A549 (cell line): ENCODE data around the gene MYDGF. TPM values are rescaled to one million over a fixed set of nuclear protein-coding genes. Genes with fewer than 3 reads are reported as not detected.

Experiments
- ATAC-seq, 2 experiments: fragments of 200-7000 bp in 1 of 2; fragments of >200 bp in 1 of 2; cut with Nextera tagmentation in 1 of 2; cut with Tn5 transposase in 1 of 2; 3 replicates each; pipeline versions ENCODE4 v1.8.0 to v1.9.1; 2018 to 2020; ENCODE audit warnings: mild to moderate bottlenecking in 1 of 2, moderate library complexity in 1 of 2
- CTCF ChIA-PET: fragments of 300-600 bp; sonication (Branson Sonifier 250); formaldehyde crosslinking; extraction: SDS; loops from one replicate; lab custom pipeline; 2021; ENCODE audit warnings: antibody characterized with exemption, inconsistent platforms; lab: Yijun Ruan, JAX
- POLR2A ChIA-PET: fragments of 350-600 bp; formaldehyde crosslinking; extraction: SDS; loops from one replicate; lab custom pipeline; 2021; ENCODE audit warnings: antibody characterized with exemption, inconsistent platforms; lab: Yijun Ruan, JAX
- DNase-seq, 2 experiments: peaks; one replicate each; pipeline versions ENCODE4 v3.0.0 to v3.0.0-alpha.2; 2011 to 2016; ENCODE audit warnings: low read depth in 1 of 2, low spot score in 1 of 2
- FAIRE-seq: peaks from 2 replicates; lab custom pipeline; 2011; peaks lifted over from hg19 to GRCh38; lab: Jason Lieb, UNC
- H3K27ac ChIP-seq, 2 experiments: fragments of >200 bp; sonication (Bioruptor Twin); formaldehyde crosslinking; 3 replicates each; pipeline ENCODE4 v1.5.1; 2016 to 2017
- H3K4me1 ChIP-seq: fragments of >200 bp; sonication (Bioruptor Twin); formaldehyde crosslinking; 3 replicates; pipeline ENCODE4 v1.6.1; 2016
- H3K4me2 ChIP-seq: fragments of >200 bp; sonication (Bioruptor Twin); formaldehyde crosslinking; 3 replicates; pipeline ENCODE4 v1.6.1; 2016
- H3K4me3 ChIP-seq: fragments of >200 bp; sonication (Bioruptor Twin); formaldehyde crosslinking; 3 replicates; pipeline ENCODE4 v1.5.1; 2016
- H3K9me3 ChIP-seq: fragments of >200 bp; sonication (Bioruptor Twin); formaldehyde crosslinking; 3 replicates; pipeline ENCODE4 v1.6.1; 2016
- ATOH8 ChIP-seq: fragments of 250-450 bp; sonication (Bioruptor Pico); IDR thresholded peaks from 2 replicates; pipeline ENCODE4 v1.5.0; 2020; ENCODE audit warnings: low read depth, mild to moderate bottlenecking, moderate library complexity
- CHD4 ChIP-seq: fragments of 200-600 bp; sonication (generic); IDR thresholded peaks from 2 replicates; pipeline ENCODE4 v1.6.1; 2016; ENCODE audit warnings: antibody characterized with exemption, mild to moderate bottlenecking, borderline replicate concordance
- EP300 ChIP-seq, 2 experiments: fragments of >200 bp; sonication (Bioruptor Twin); formaldehyde crosslinking; IDR thresholded peaks; 2 replicates in 1 of 2; 3 replicates in 1 of 2; pipeline ENCODE4 v1.6.1; 2016 to 2017
- FOXS1 ChIP-seq: fragments of 250-450 bp; sonication (Bioruptor Pico); IDR thresholded peaks from 2 replicates; pipeline ENCODE4 v1.5.0; 2020; ENCODE audit warnings: mild to moderate bottlenecking, moderate library complexity
- HES2 ChIP-seq: fragments of >200 bp; sonication (Bioruptor Twin); formaldehyde crosslinking; IDR thresholded peaks from 2 replicates; pipeline ENCODE4 v1.6.1; 2016
- HMGXB4 ChIP-seq: fragments of 250-450 bp; sonication (Bioruptor Pico); IDR thresholded peaks from 2 replicates; pipeline ENCODE4 v1.5.0; 2021; ENCODE audit warnings: mild to moderate bottlenecking, moderate library complexity, borderline replicate concordance
- HOXB13 ChIP-seq: fragments of 250-450 bp; sonication (Bioruptor Pico); IDR thresholded peaks from 2 replicates; pipeline ENCODE4 v1.5.0; 2020; ENCODE audit warnings: low read depth, mild to moderate bottlenecking, moderate library complexity
- PBX3 ChIP-seq: IDR thresholded peaks from 2 replicates; pipeline ENCODE4 v1.6.1; 2012
- RAD21 ChIP-seq, 2 experiments: fragments of >200 bp in 1 of 2; sonication (Bioruptor Twin) in 1 of 2; formaldehyde crosslinking in 1 of 2; IDR thresholded peaks in 1 of 2; conservative IDR thresholded peaks in 1 of 2; 2 replicates in 1 of 2; 3 replicates in 1 of 2; pipeline ENCODE4 v1.6.1; 2012 to 2018; ENCODE audit warnings: inconsistent platforms in 1 of 2
- SMC3 ChIP-seq: fragments of >200 bp; sonication (Bioruptor Twin); formaldehyde crosslinking; IDR thresholded peaks from 3 replicates; pipeline ENCODE4 v1.6.1; 2018; ENCODE audit warnings: inconsistent platforms
- WGBS: methylation state at CpG from one replicate; pipeline ENCODE4 v1.1.6; 2017; ENCODE audit errors: missing lambda C conversion rate; 5-methylcytosine and 5-hydroxymethylcytosine counted together
- polyA plus RNA-seq, 4 experiments: library from polyadenylated mRNA; depleted of rRNA in 3 of 4; stranded (reverse); fragments of >200 nt; fragmentation: RNase III in 1 of 4; extraction: RNeasy Plus Mini Kit Qiagen cat#74134 plus additional on column Dnase treatment in 1 of 4; gene quantifications; 2 replicates in 3 of 4; 3 replicates in 1 of 4; pipeline ENCODE4 v1.2.3, GENCODE V29; 2011 to 2017
- TF ChIP-seq, protein P1 (sequence below): fragments of 150-350 bp; IDR thresholded peaks from 2 replicates; pipeline ENCODE4 v1.6.1; 2014; ENCODE audit warnings: low read depth, mild to moderate bottlenecking, low read length
- TF ChIP-seq, protein P2 (sequence below): IDR thresholded peaks from 2 replicates; pipeline ENCODE4 v1.6.1; 2012
- TF ChIP-seq, protein P3 (sequence below): fragments of >200 bp; sonication (Bioruptor Twin); formaldehyde crosslinking; IDR thresholded peaks from 3 replicates; pipeline ENCODE4 v1.5.1; 2016

MYDGF gene
- polyA plus RNA-seq, 2 of the 4 experiments (the other 2 are of a cell fraction), result 62.1 to 107 TPM

DNA sequence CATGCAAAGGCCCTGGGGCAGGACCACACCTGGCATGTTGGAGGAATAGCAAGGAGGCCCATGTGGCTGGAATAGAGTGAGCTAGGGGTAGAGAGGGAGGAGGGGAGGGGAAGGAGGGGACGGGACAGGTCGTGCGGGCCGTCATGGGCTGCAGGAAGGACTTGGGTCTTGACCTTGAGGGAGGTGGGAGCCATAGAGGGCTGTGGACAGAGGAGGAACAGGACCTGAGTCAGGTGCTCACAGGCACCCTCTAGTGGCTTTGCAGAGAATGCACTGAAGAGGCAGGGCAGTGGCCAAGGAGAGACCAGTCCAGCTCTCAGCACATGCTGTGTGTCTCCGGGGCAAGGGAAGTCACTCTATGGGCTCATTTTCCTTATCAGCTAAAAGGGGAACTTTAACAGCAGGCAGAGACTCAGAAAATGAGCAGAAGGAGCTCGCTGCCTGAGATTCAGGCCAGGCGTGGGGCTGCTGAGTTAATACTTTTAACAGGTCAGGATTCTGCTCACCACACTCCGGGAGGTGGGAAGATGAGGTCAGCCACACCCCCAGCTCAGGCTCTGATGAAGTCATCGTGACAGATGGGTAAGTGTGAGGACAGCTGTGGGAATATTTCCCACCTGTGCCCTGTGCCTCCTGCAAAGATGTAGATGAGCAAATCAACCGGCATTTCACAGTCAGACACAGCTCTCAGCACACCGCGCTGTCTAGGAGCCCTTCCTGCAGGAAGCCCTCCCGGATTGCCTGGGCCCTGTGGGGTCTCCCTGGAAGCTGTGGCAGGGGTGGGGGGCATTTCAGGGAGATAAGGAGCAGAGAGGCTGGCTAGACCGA is 36.8 kb downstream of the MYDGF start (continued):
- TF ChIP-seq ATOH8 (CRISPR knock-in tag) (no peak), HOXB13 (CRISPR knock-in tag) (no peak), FOXS1 (CRISPR knock-in tag) (no peak), CHD4 (peak; percentile 68; the same call in 1 of the 2 replicates), PBX3 (no peak), RAD21 (conservative IDR thresholded peaks at IDR 0.05 in 1 of 2, IDR thresholded peaks at IDR 0.05 in 1 of 2) (peak; percentile 46 to 47; a peak in 4 of 5 replicates), HMGXB4 (no peak), EP300 (IDR thresholded peaks at IDR 0.05) (no peak), SMC3 (peak; percentile 48)
- TF ChIP-seq, protein P1, sequence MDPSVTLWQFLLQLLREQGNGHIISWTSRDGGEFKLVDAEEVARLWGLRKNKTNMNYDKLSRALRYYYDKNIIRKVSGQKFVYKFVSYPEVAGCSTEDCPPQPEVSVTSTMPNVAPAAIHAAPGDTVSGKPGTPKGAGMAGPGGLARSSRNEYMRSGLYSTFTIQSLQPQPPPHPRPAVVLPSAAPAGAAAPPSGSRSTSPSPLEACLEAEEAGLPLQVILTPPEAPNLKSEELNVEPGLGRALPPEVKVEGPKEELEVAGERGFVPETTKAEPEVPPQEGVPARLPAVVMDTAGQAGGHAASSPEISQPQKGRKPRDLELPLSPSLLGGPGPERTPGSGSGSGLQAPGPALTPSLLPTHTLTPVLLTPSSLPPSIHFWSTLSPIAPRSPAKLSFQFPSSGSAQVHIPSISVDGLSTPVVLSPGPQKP, result no peak
- TF ChIP-seq, protein P2, sequence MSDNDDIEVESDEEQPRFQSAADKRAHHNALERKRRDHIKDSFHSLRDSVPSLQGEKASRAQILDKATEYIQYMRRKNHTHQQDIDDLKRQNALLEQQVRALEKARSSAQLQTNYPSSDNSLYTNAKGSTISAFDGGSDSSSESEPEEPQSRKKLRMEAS, result peak; percentile 49; the same call in 1 of the 2 replicates

- no peak overlapping the region for H3K4me2 ChIP-seq
- no peak for TF ChIP-seq HES2
- peak in 1 of 2 experiments; percentile 16; a peak in 1 of 5 replicates for TF ChIP-seq RAD21 (conservative IDR thresholded peaks at IDR 0.05 in 1 of 2, IDR thresholded peaks at IDR 0.05 in 1 of 2)
- TF ChIP-seq, protein P3, sequence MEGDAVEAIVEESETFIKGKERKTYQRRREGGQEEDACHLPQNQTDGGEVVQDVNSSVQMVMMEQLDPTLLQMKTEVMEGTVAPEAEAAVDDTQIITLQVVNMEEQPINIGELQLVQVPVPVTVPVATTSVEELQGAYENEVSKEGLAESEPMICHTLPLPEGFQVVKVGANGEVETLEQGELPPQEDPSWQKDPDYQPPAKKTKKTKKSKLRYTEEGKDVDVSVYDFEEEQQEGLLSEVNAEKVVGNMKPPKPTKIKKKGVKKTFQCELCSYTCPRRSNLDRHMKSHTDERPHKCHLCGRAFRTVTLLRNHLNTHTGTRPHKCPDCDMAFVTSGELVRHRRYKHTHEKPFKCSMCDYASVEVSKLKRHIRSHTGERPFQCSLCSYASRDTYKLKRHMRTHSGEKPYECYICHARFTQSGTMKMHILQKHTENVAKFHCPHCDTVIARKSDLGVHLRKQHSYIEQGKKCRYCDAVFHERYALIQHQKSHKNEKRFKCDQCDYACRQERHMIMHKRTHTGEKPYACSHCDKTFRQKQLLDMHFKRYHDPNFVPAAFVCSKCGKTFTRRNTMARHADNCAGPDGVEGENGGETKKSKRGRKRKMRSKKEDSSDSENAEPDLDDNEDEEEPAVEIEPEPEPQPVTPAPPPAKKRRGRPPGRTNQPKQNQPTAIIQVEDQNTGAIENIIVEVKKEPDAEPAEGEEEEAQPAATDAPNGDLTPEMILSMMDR, result peak; percentile 33
- DNase-seq (peak; percentile 36 to 79), ATAC-seq (peak; percentile 75 to 78; a peak in 4 of 6 replicates), FAIRE-seq (no peak)
- CTCF ChIA-PET, result interaction anchor here (0.6 to 5.9 kb wide), 10 partner anchors 9 to 109 kb away, joined by 3 to 39 read pairs (median 4); no protein-coding TSS in a partner anchor
- H3K27ac ChIP-seq, result peak overlapping the region; percentile 40 to 71; a peak in 4 of 6 replicates
- peaks cover 22% of the 10 kb centered on the region; the same call in 2 of the 3 replicates for H3K4me1 ChIP-seq
- POLR2A ChIA-PET, result no interaction called here
- 26% methylated on average over 6 of the region's 6 CpGs for WGBS
- H3K4me3 ChIP-seq, result no peak overlapping the region
- H3K9me3 ChIP-seq, result no peaks in the 10 kb centered on the region
These were observed 45.3 kb downstream of the MYDGF start for GRCh38 chr19:4624733-4625362.
